ENCODE results near the gene MED13. TPM values are rescaled to one million over a fixed set of nuclear protein-coding genes. Genes with fewer than 3 reads are reported as not detected.

MED13 gene
- total RNA-seq, 1 experiment from 2014 or later: 60.7 TPM

DNA sequence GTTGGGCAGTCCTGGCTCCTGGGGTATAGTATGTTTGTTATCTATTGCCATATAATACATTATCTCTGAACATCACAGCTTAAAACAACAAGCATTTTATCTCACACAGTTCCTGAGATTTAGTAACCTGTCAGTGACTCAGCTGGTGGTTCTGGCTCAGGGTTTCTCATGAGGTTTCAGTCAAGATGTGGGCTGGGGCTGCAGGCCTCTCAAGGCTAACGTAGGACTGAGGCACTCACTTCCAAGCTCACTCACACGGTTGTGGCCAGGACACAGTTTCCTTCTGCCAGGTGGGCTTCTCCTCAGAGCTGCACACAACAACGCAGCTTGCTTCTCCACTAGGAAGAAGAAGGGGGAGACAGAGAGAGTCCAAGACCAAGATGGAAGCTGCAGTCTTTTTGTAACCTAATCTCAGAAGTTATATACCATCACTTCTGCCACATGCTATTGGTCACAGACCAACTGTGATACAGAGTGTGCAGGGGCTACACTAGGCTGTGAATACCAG, 10.3 kb upstream of the MED13 start:
- no peak overlapping the region for H3K4ac ChIP-seq (ENCODE audit: low read depth, low read length)
- Mint-ChIP-seq H3K27me3 (ENCODE audit: low read depth) (no peaks in the 10 kb centered on the region; the same call in 1 of the 2 replicates), H3K27ac (no peak overlapping the region), H3K4me1 (peaks cover 3% of the 10 kb centered on the region in 2 experiments), H3K36me3 (ENCODE audit: insufficient read depth in 1 of 3, low read depth in 3 of 3) (peaks cover 0 to 7% (median 0%) of the 10 kb centered on the region in 3 experiments; a peak in 1 of 7 replicates), H3K4me3 (no peak overlapping the region), H3K9me3 (peaks cover 5 to 9% of the 10 kb centered on the region in 2 experiments; a peak in 4 of 5 replicates)
- no peaks in the 10 kb centered on the region for H4K20me1 ChIP-seq (ENCODE audit: control insufficient read depth, insufficient read depth, insufficient read length)
- H3K79me2 ChIP-seq (ENCODE audit: insufficient read depth, low read length): no peaks in the 10 kb centered on the region
- H3K23me2 ChIP-seq (ENCODE audit: insufficient read length, low read depth, low read length, poor library complexity, severe bottlenecking): no peaks in the 10 kb centered on the region
- no peaks in the 10 kb centered on the region for H3K27me3 ChIP-seq (ENCODE audit: insufficient read depth, low read length)
- H3K18ac ChIP-seq (ENCODE audit: insufficient read length, low read depth, low read length): no peak overlapping the region
- H3K23ac ChIP-seq (ENCODE audit: insufficient read length, low read depth, low read length): no peak overlapping the region
- no peak overlapping the region for H3T11ph ChIP-seq (ENCODE audit: low read length)
- DNase-seq: no peak
- no peak overlapping the region for H3K27ac ChIP-seq (ENCODE audit: insufficient read length, low read depth, low read length)
- no peak overlapping the region for H3K9ac ChIP-seq (ENCODE audit: extremely low read depth, insufficient read length, low read length)
- H4K91ac ChIP-seq (ENCODE audit: insufficient read length, low read depth, low read length): no peak overlapping the region
- no CpG with 5 or more reads among the region's 3 CpGs for WGBS (ENCODE audit: extremely low coverage, insufficient read length, low lambda C conversion rate)
- H3K4me2 ChIP-seq (ENCODE audit: insufficient read depth, insufficient read length, low read length): no peak overlapping the region
- no peaks in the 10 kb centered on the region for H3K9me3 ChIP-seq (ENCODE audit: control insufficient read depth, low read depth, low read length)
- H2AK5ac ChIP-seq (ENCODE audit: insufficient read length, low read length): no peak overlapping the region
- no peak overlapping the region for H2BK15ac ChIP-seq (ENCODE audit: low read depth, low read length)
- no peak overlapping the region for H2AFZ ChIP-seq (ENCODE audit: low read length)
- no peak overlapping the region for H3K56ac ChIP-seq (ENCODE audit: insufficient read length, low read depth, low read length)
- H3K14ac ChIP-seq (ENCODE audit: insufficient read depth, low read length): no peak overlapping the region
- no peak overlapping the region for H4K5ac ChIP-seq (ENCODE audit: insufficient read length, low read depth, low read length)
- no peaks in the 10 kb centered on the region for H3K79me1 ChIP-seq (ENCODE audit: insufficient read depth, low read depth, low read length, poor library complexity, severe bottlenecking)
- H2BK20ac ChIP-seq (ENCODE audit: low read depth, low read length, poor library complexity, severe bottlenecking): no peak overlapping the region
- H2BK120ac ChIP-seq (ENCODE audit: low read depth, low read length, poor library complexity, severe bottlenecking): no peak overlapping the region
- H3K4me1 ChIP-seq (ENCODE audit: insufficient read depth, low read length): no peaks in the 10 kb centered on the region
- no peak overlapping the region for H4K8ac ChIP-seq (replicated peaks; ENCODE audit: insufficient read length, low read depth, low read length)
- H2BK5ac ChIP-seq (ENCODE audit: insufficient read length, low read length): no peak overlapping the region
- TF ChIP-seq, protein P1, sequence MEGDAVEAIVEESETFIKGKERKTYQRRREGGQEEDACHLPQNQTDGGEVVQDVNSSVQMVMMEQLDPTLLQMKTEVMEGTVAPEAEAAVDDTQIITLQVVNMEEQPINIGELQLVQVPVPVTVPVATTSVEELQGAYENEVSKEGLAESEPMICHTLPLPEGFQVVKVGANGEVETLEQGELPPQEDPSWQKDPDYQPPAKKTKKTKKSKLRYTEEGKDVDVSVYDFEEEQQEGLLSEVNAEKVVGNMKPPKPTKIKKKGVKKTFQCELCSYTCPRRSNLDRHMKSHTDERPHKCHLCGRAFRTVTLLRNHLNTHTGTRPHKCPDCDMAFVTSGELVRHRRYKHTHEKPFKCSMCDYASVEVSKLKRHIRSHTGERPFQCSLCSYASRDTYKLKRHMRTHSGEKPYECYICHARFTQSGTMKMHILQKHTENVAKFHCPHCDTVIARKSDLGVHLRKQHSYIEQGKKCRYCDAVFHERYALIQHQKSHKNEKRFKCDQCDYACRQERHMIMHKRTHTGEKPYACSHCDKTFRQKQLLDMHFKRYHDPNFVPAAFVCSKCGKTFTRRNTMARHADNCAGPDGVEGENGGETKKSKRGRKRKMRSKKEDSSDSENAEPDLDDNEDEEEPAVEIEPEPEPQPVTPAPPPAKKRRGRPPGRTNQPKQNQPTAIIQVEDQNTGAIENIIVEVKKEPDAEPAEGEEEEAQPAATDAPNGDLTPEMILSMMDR (conservative IDR thresholded peaks at IDR 0.05): no peak
- H2BK12ac ChIP-seq (ENCODE audit: insufficient read length, low read depth, low read length): no peak overlapping the region

All from H9 (cell line).